ENCODE data around the gene HBM. TPM values are rescaled to one million over a fixed set of nuclear protein-coding genes. Genes with fewer than 3 reads are reported as not detected.
"Not testable (repeated sequence)": the region's sequence is repeated elsewhere in the genome, so short reads cannot be mapped to it uniquely, and the experiment has no call there.

The HBM gene
- total RNA-seq, 4 donors from 2014 or later: 3.3 TPM; not detected in 3

- no peak for DNase-seq (ENCODE audit: low spot score in 2 of 2)
- peaks cover 3 to 41% of the 10 kb centered on the region in 2 donors for H3K27me3 ChIP-seq
- TF ChIP-seq EP300 (IDR thresholded peaks at IDR 0.05) (no peak), POLR2A (IDR thresholded peaks at IDR 0.05) (no peak), CTCF (IDR thresholded peaks at IDR 0.05) (no peak)
- H3K36me3 ChIP-seq: no peaks in the 10 kb centered on the region
- no peaks in the 10 kb centered on the region for H3K9me3 ChIP-seq
- H3K4me1 ChIP-seq: peaks cover 0 to 22% (median 15%) of the 10 kb centered on the region in 4 donors
- no peak overlapping the region for H3K27ac ChIP-seq
- H3K4me3 ChIP-seq: no peak overlapping the region
- WGBS, 2 donors: 82 to 93% methylated on average over 12 to 13 of the region's 13 CpGs
Measured at GRCh38 chr16:162271-162991, 3.3 kb upstream of the HBM start.

- WGBS, 2 donors: 88 to 92% methylated on average over 7 to 10 of the region's 10 CpGs
- H3K36me3 ChIP-seq; H3K4me3 ChIP-seq; H3K9me3 ChIP-seq; H3K27ac ChIP-seq; DNase-seq (ENCODE audit: low spot score in 2 of 2): not testable (repeated sequence)
- peaks cover 0 to 22% (median 15%) of the 10 kb centered on the region in 4 donors for H3K4me1 ChIP-seq
- H3K27me3 ChIP-seq: peaks cover 3 to 42% of the 10 kb centered on the region in 2 donors
Measured at GRCh38 chr16:163139-163538, 2.6 kb upstream of the HBM start.

- not testable (repeated sequence) for H3K9me3 ChIP-seq; H3K4me3 ChIP-seq; H3K27ac ChIP-seq; H3K36me3 ChIP-seq; DNase-seq (ENCODE audit: low spot score in 2 of 2)
- Histone ChIP-seq H3K4me1 (peaks cover 0 to 22% (median 15%) of the 10 kb centered on the region in 4 donors), H3K27me3 (peaks cover 3 to 45% of the 10 kb centered on the region in 2 donors)
- 27 to 44% methylated on average over 2 to 3 of the region's 3 CpGs for WGBS, 2 donors
Measured at GRCh38 chr16:163696-164095, 2.1 kb upstream of the HBM start.

GRCh38 chr16:164134-164823 is 1.5 kb upstream of the HBM start:
- WGBS, 2 donors: no CpG with 5 or more reads among the region's 80 CpGs
- H3K27me3 ChIP-seq: peaks cover 3 to 50% of the 10 kb centered on the region in 2 donors
- H3K4me3 ChIP-seq; H3K36me3 ChIP-seq; H3K27ac ChIP-seq; H3K9me3 ChIP-seq; DNase-seq (ENCODE audit: low spot score in 2 of 2): not testable (repeated sequence)
- peaks cover 0 to 22% (median 15%) of the 10 kb centered on the region in 4 donors for H3K4me1 ChIP-seq

- peak overlapping the region in 1 of 4 donors; percentile 8 for H3K4me3 ChIP-seq
- H3K9me3 ChIP-seq: no peaks in the 10 kb centered on the region
- H3K27ac ChIP-seq: no peak overlapping the region
- H3K36me3 ChIP-seq: no peaks in the 10 kb centered on the region
- no peak for DNase-seq (ENCODE audit: low spot score in 2 of 2)
- peaks cover 3 to 55% of the 10 kb centered on the region in 2 donors for H3K27me3 ChIP-seq
- 0 to 4% methylated on average over 3 to 20 of the region's 77 CpGs for WGBS, 2 donors
- TF ChIP-seq EP300 (IDR thresholded peaks at IDR 0.05) (no peak), POLR2A (IDR thresholded peaks at IDR 0.05) (no peak), CTCF (IDR thresholded peaks at IDR 0.05) (no peak)
- peaks cover 0 to 22% (median 15%) of the 10 kb centered on the region in 4 donors for H3K4me1 ChIP-seq
Measured at GRCh38 chr16:164827-165538, 795 bp upstream of the HBM start.

- DNase-seq (ENCODE audit: low spot score in 2 of 2): no peak
- TF ChIP-seq CTCF (IDR thresholded peaks at IDR 0.05) (no peak), POLR2A (IDR thresholded peaks at IDR 0.05) (no peak), EP300 (IDR thresholded peaks at IDR 0.05) (no peak)
- H3K27me3 ChIP-seq: peaks cover 3 to 71% of the 10 kb centered on the region in 2 donors
- no peak overlapping the region for H3K27ac ChIP-seq
- H3K4me3 ChIP-seq: no peak overlapping the region
- no peaks in the 10 kb centered on the region for H3K36me3 ChIP-seq
- H3K4me1 ChIP-seq: peaks cover 0 to 22% (median 15%) of the 10 kb centered on the region in 4 donors
- 3 to 6% methylated on average over 32 to 37 of the region's 45 CpGs for WGBS, 2 donors
- no peaks in the 10 kb centered on the region for H3K9me3 ChIP-seq
Measured at GRCh38 chr16:166375-167121, 770 bp downstream of the HBM start.

All from tibial nerve (tissue), 4 donors.